ENCODE results near the gene CIROP. TPM values are rescaled to one million over a fixed set of nuclear protein-coding genes. Genes with fewer than 3 reads are reported as not detected.

Gene CIROP
- total RNA-seq, 1 experiment from 2014 or later = not detected

DNA sequence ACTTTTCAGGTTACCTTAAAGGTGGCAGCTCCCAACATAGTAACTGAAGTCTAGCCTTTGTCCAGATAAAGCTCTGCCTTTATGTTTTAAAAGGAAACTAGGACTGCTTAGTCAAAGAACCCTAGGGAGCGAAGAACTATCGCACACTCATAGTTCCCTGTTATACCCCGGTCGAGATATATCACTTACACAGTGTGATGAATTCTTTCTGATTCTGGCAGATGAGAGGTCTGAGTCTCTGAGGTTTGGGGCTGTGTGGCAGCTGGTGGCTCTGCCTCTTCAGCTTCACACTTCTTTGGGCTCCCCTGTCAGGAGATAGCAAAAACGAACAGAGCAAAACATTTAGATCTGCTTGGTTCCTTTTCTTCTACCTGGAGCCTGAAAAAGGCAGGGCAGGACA is 26.8 kb downstream of the CIROP start:
- H3K14ac ChIP-seq (ENCODE audit: insufficient read depth, low read length) = no peak overlapping the region
- H2BK12ac ChIP-seq (ENCODE audit: insufficient read length, low read depth, low read length) = no peak overlapping the region
- Mint-ChIP-seq H3K9me3 (no peaks in the 10 kb centered on the region; a peak in 1 of 5 replicates), H3K36me3 (ENCODE audit: insufficient read depth in 1 of 3, low read depth in 3 of 3) (peaks cover 52 to 92% (median 85%) of the 10 kb centered on the region in 3 experiments; a peak in 6 of 7 replicates), H3K27ac (peak overlapping the region in 1 of 3 experiments; percentile 25; a peak in 1 of 7 replicates), H3K27me3 (ENCODE audit: low read depth) (no peaks in the 10 kb centered on the region), H3K4me3 (no peak overlapping the region), H3K4me1 (peaks cover 2% of the 10 kb centered on the region in 2 experiments)
- no peak overlapping the region for H3K4me2 ChIP-seq (ENCODE audit: insufficient read depth, insufficient read length, low read length)
- no peak overlapping the region for H4K8ac ChIP-seq (replicated peaks; ENCODE audit: insufficient read length, low read depth, low read length)
- H2BK5ac ChIP-seq (ENCODE audit: insufficient read length, low read length) = no peak overlapping the region
- H3K4me1 ChIP-seq (ENCODE audit: insufficient read depth, low read length) = no peaks in the 10 kb centered on the region
- H2BK20ac ChIP-seq (ENCODE audit: low read depth, low read length, poor library complexity, severe bottlenecking) = no peak overlapping the region
- no peaks in the 10 kb centered on the region for H3K79me1 ChIP-seq (ENCODE audit: insufficient read depth, low read depth, low read length, poor library complexity, severe bottlenecking)
- no peak overlapping the region for H4K5ac ChIP-seq (ENCODE audit: insufficient read length, low read depth, low read length)
- H3K79me2 ChIP-seq (ENCODE audit: insufficient read depth, low read length) = no peaks in the 10 kb centered on the region
- H3K9me3 ChIP-seq (ENCODE audit: control insufficient read depth, low read depth, low read length) = no peaks in the 10 kb centered on the region
- H3K4ac ChIP-seq (ENCODE audit: low read depth, low read length) = no peak overlapping the region
- no CpG with 5 or more reads among the region's 5 CpGs for WGBS (ENCODE audit: extremely low coverage, insufficient read length, low lambda C conversion rate)
- H4K91ac ChIP-seq (ENCODE audit: insufficient read length, low read depth, low read length) = no peak overlapping the region
- no peak overlapping the region for H3K18ac ChIP-seq (ENCODE audit: insufficient read length, low read depth, low read length)
- H3K27ac ChIP-seq (ENCODE audit: insufficient read length, low read depth, low read length) = no peak overlapping the region
- H3K56ac ChIP-seq (ENCODE audit: insufficient read length, low read depth, low read length) = no peak overlapping the region
- H2BK15ac ChIP-seq (ENCODE audit: low read depth, low read length) = no peak overlapping the region
- H2AK5ac ChIP-seq (ENCODE audit: insufficient read length, low read length) = no peak overlapping the region
- H3K9ac ChIP-seq (ENCODE audit: extremely low read depth, insufficient read length, low read length) = no peak overlapping the region
- H3K27me3 ChIP-seq (ENCODE audit: insufficient read depth, low read length) = no peaks in the 10 kb centered on the region
- TF ChIP-seq, protein P1, sequence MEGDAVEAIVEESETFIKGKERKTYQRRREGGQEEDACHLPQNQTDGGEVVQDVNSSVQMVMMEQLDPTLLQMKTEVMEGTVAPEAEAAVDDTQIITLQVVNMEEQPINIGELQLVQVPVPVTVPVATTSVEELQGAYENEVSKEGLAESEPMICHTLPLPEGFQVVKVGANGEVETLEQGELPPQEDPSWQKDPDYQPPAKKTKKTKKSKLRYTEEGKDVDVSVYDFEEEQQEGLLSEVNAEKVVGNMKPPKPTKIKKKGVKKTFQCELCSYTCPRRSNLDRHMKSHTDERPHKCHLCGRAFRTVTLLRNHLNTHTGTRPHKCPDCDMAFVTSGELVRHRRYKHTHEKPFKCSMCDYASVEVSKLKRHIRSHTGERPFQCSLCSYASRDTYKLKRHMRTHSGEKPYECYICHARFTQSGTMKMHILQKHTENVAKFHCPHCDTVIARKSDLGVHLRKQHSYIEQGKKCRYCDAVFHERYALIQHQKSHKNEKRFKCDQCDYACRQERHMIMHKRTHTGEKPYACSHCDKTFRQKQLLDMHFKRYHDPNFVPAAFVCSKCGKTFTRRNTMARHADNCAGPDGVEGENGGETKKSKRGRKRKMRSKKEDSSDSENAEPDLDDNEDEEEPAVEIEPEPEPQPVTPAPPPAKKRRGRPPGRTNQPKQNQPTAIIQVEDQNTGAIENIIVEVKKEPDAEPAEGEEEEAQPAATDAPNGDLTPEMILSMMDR (conservative IDR thresholded peaks at IDR 0.05) = no peak
- H2AFZ ChIP-seq (ENCODE audit: low read length) = no peak overlapping the region
- DNase-seq = no peak
- no peak overlapping the region for H2BK120ac ChIP-seq (ENCODE audit: low read depth, low read length, poor library complexity, severe bottlenecking)
- H3K23me2 ChIP-seq (ENCODE audit: insufficient read length, low read depth, low read length, poor library complexity, severe bottlenecking) = no peaks in the 10 kb centered on the region
- H3K23ac ChIP-seq (ENCODE audit: insufficient read length, low read depth, low read length) = no peak overlapping the region
- H4K20me1 ChIP-seq (ENCODE audit: control insufficient read depth, insufficient read depth, insufficient read length) = no peaks in the 10 kb centered on the region
- no peak overlapping the region for H3T11ph ChIP-seq (ENCODE audit: low read length)

Data from H9 (cell line).